HEK293T (cell line): ENCODE data around the gene SAMD8.

ENCODE experiments used
- CTBP1 ChIP-seq: fragments of 450-650 bp; IDR thresholded peaks from 2 replicates; pipeline ENCODE4 v1.6.1; 2016; ENCODE audit warnings: borderline replicate concordance
- TARDBP ChIP-seq: fragments of 450-650 bp; IDR thresholded peaks from 2 replicates; pipeline ENCODE4 v1.6.1; 2016

- no peak for TF ChIP-seq CTBP1
- no peak for TF ChIP-seq TARDBP
Measured at GRCh38 chr10:75115137-75115536, 3.7 kb downstream of the SAMD8 start.
